Measurements from ENCODE around the gene XRN2.

DNA sequence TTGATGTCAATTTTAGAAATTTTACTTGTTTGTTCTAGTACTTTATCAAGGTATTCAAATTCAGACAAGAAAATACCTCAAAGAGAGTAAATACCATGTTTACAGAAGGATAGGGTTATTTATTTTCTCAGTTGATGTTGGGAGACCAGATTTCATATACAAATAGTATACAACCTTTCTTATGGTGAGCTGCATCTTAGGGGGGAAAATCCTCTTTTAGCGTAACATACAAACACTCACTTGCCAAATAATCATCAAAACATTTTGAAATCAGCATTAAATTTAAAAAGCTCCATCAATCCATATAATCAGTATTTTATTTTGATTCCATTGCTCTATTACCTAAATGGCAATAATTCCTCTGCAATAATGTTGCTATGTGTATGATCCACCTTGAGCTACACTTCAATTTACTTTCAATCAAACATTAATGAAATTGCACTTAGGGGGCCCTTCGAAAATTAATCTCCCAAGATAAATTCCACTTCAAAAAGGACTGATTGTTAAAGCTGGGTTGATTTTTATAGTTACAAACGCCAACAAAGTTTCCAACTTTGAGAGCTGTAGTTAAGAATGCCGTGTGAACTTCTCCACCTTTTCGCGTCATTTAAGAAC lies 92.0 kb downstream of the XRN2 start:
- TF ChIP-seq, protein P1, sequence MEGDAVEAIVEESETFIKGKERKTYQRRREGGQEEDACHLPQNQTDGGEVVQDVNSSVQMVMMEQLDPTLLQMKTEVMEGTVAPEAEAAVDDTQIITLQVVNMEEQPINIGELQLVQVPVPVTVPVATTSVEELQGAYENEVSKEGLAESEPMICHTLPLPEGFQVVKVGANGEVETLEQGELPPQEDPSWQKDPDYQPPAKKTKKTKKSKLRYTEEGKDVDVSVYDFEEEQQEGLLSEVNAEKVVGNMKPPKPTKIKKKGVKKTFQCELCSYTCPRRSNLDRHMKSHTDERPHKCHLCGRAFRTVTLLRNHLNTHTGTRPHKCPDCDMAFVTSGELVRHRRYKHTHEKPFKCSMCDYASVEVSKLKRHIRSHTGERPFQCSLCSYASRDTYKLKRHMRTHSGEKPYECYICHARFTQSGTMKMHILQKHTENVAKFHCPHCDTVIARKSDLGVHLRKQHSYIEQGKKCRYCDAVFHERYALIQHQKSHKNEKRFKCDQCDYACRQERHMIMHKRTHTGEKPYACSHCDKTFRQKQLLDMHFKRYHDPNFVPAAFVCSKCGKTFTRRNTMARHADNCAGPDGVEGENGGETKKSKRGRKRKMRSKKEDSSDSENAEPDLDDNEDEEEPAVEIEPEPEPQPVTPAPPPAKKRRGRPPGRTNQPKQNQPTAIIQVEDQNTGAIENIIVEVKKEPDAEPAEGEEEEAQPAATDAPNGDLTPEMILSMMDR (IDR thresholded peaks at IDR 0.05) = no peak
- TF ChIP-seq, protein P2, sequence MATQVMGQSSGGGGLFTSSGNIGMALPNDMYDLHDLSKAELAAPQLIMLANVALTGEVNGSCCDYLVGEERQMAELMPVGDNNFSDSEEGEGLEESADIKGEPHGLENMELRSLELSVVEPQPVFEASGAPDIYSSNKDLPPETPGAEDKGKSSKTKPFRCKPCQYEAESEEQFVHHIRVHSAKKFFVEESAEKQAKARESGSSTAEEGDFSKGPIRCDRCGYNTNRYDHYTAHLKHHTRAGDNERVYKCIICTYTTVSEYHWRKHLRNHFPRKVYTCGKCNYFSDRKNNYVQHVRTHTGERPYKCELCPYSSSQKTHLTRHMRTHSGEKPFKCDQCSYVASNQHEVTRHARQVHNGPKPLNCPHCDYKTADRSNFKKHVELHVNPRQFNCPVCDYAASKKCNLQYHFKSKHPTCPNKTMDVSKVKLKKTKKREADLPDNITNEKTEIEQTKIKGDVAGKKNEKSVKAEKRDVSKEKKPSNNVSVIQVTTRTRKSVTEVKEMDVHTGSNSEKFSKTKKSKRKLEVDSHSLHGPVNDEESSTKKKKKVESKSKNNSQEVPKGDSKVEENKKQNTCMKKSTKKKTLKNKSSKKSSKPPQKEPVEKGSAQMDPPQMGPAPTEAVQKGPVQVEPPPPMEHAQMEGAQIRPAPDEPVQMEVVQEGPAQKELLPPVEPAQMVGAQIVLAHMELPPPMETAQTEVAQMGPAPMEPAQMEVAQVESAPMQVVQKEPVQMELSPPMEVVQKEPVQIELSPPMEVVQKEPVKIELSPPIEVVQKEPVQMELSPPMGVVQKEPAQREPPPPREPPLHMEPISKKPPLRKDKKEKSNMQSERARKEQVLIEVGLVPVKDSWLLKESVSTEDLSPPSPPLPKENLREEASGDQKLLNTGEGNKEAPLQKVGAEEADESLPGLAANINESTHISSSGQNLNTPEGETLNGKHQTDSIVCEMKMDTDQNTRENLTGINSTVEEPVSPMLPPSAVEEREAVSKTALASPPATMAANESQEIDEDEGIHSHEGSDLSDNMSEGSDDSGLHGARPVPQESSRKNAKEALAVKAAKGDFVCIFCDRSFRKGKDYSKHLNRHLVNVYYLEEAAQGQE (IDR thresholded peaks at IDR 0.05; ENCODE audit: insufficient read depth in 1 of 2, low read depth in 2 of 2, low read length in 1 of 2) = no peak
- TF ChIP-seq POLR2AphosphoS5 (IDR thresholded peaks at IDR 0.05; ENCODE audit: low read depth, low read length) (no peak), TCF7L2 (IDR thresholded peaks at IDR 0.05; ENCODE audit: low read depth, low read length) (no peak)
